GM12864 (cell line): ENCODE measurements around the gene SPATC1L.

ENCODE experiments used
- DNase-seq: peaks from one replicate; pipeline ENCODE4 v3.0.0-alpha.2; 2011; ENCODE audit warnings: low read depth
- H3K4me3 ChIP-seq: 2 replicates; pipeline ENCODE4 v1.5.1; 2011; ENCODE audit warnings: mild to moderate bottlenecking, low read depth, low read length, control low read depth
- CTCF ChIP-seq: IDR thresholded peaks from 2 replicates; pipeline ENCODE4 v1.5.1; 2011; ENCODE audit warnings: low read depth, mild to moderate bottlenecking, moderate library complexity, low read length, control low read depth, inconsistent platforms; ENCODE audit errors: missing control alignments

SPATC1L gene

GRCh38 chr21:46119144-46119636, 65.1 kb downstream of the SPATC1L start:
- TF ChIP-seq CTCF = no peak
- no peak overlapping the region for H3K4me3 ChIP-seq
- no peak for DNase-seq

GRCh38 chr21:46118316-46119143, 65.7 kb downstream of the SPATC1L start:
- DNase-seq = no peak
- no peak overlapping the region for H3K4me3 ChIP-seq
- TF ChIP-seq CTCF = no peak

- no peak for DNase-seq
- no peak overlapping the region for H3K4me3 ChIP-seq
- TF ChIP-seq CTCF = no peak
Measured at GRCh38 chr21:46117586-46118315, 66.5 kb downstream of the SPATC1L start.

GRCh38 chr21:46116776-46117585, 67.3 kb downstream of the SPATC1L start:
- H3K4me3 ChIP-seq = no peak overlapping the region
- no peak for DNase-seq
- TF ChIP-seq CTCF = no peak

GRCh38 chr21:46116189-46116775, 68.0 kb downstream of the SPATC1L start:
- no peak overlapping the region for H3K4me3 ChIP-seq
- DNase-seq = no peak
- no peak for TF ChIP-seq CTCF

GRCh38 chr21:46115441-46116188, 68.6 kb downstream of the SPATC1L start:
- DNase-seq = no peak
- no peak overlapping the region for H3K4me3 ChIP-seq
- no peak for TF ChIP-seq CTCF
